ENCODE data around the gene FDPS. TPM values are rescaled to one million over a fixed set of nuclear protein-coding genes. Genes with fewer than 3 reads are reported as not detected.

The FDPS gene
- total RNA-seq, 1 experiment from 2014 or later: 269 TPM

GRCh38 chr1:155308493-155309422 is at the start of gene FDPS (continued):
- TF ChIP-seq CTCF (IDR thresholded peaks at IDR 0.05 in 2 of 3, conservative IDR thresholded peaks at IDR 0.05 in 1 of 3; ENCODE audit: borderline replicate concordance in 1 of 3, insufficient read depth in 1 of 3, low read depth in 2 of 3, low read length in 2 of 3) (no peak), ATF3 (IDR thresholded peaks at IDR 0.05) (no peak), CBX3 (IDR thresholded peaks at IDR 0.05; ENCODE audit: low read depth) (peak; percentile 35; the same call in 1 of the 2 replicates), FOSL1 (IDR thresholded peaks at IDR 0.05; ENCODE audit: low read depth) (no peak)

- TF ChIP-seq CEBPB (IDR thresholded peaks at IDR 0.05; ENCODE audit: low read depth) (no peak), ZNF274 (IDR thresholded peaks at IDR 0.05; ENCODE audit: low read depth, low read length) (no peak), EZH2phosphoT487 (IDR thresholded peaks at IDR 0.05; ENCODE audit: borderline replicate concordance) (no peak), CBX3 (IDR thresholded peaks at IDR 0.05; ENCODE audit: low read depth) (no peak), SRF (IDR thresholded peaks at IDR 0.05; ENCODE audit: low read depth) (no peak), RAD21 (IDR thresholded peaks at IDR 0.05; ENCODE audit: low read depth) (no peak), SP1 (IDR thresholded peaks at IDR 0.05; ENCODE audit: low read depth) (no peak), EZH2 (IDR thresholded peaks at IDR 0.05) (no peak), ATF3 (IDR thresholded peaks at IDR 0.05) (no peak), ELF1 (IDR thresholded peaks at IDR 0.05; ENCODE audit: borderline replicate concordance, low read depth) (no peak), ZFX (IDR thresholded peaks at IDR 0.05) (no peak), ZBTB33 (IDR thresholded peaks at IDR 0.05; ENCODE audit: extremely low read depth, insufficient replicate concordance, low read length) (no peak), POLR2AphosphoS5 (IDR thresholded peaks at IDR 0.05; ENCODE audit: low read depth, low read length) (no peak), EGR1 (IDR thresholded peaks at IDR 0.05; ENCODE audit: low read depth) (no peak), CTCF (IDR thresholded peaks at IDR 0.05 in 2 of 3, conservative IDR thresholded peaks at IDR 0.05 in 1 of 3; ENCODE audit: borderline replicate concordance in 1 of 3, insufficient read depth in 1 of 3, low read depth in 2 of 3, low read length in 2 of 3) (no peak)
- H3K9me2 ChIP-seq (ENCODE audit: insufficient read depth): no peaks in the 10 kb centered on the region
- H3K27ac ChIP-seq (ENCODE audit: low read depth, low read length): no peak overlapping the region
- no peaks in the 10 kb centered on the region for H3K27me3 ChIP-seq (ENCODE audit: insufficient read depth, low read length)
- DNase-seq (ENCODE audit: low read depth, low spot score) (no peak), ATAC-seq (no peak)
- H3K4me1 ChIP-seq (ENCODE audit: control insufficient read depth in 1 of 2, insufficient read depth in 2 of 2, low read length in 2 of 2): peaks cover 10 to 24% of the 10 kb centered on the region in 2 experiments; a peak in 3 of 4 replicates
- H3K4me2 ChIP-seq (ENCODE audit: low read length): no peak overlapping the region
- H3K9me3 ChIP-seq (ENCODE audit: control insufficient read depth in 1 of 2, insufficient read depth in 1 of 2, low read depth in 1 of 2, low read length in 2 of 2): no peaks in the 10 kb centered on the region
- H3K79me2 ChIP-seq (ENCODE audit: insufficient read depth, low read length): peaks cover 17% of the 10 kb centered on the region
- H3K36me3 ChIP-seq (ENCODE audit: control insufficient read depth in 1 of 2, insufficient read depth in 2 of 2, low read length in 2 of 2): peaks cover 23 to 34% of the 10 kb centered on the region in 2 experiments; a peak in 3 of 4 replicates
- ChIA-PET POLR2A (no interaction called here), CTCF (interaction anchor here (0.7 to 2.6 kb wide), 3 partner anchors 9 to 63 kb away, joined by 3 to 18 read pairs (median 3); no protein-coding TSS in a partner anchor), RAD21 (ENCODE audit: low non-redundant PET in 1 of 2, low total read pairs in 2 of 2, uncharacterized antibody in 2 of 2, unreplicated experiment in 2 of 2) (no interaction called here)
- H3K4me3 ChIP-seq (replicated peaks in 1 of 2; ENCODE audit: low read depth in 1 of 2, low read length in 2 of 2): no peak overlapping the region
- no peak overlapping the region for H2AFZ ChIP-seq (ENCODE audit: low read depth, low read length, poor library complexity, severe bottlenecking)
- no TSS peak for BruUV-seq (replicated peaks)
- H3K9ac ChIP-seq (ENCODE audit: low read length): no peak overlapping the region
- intact Hi-C loops (cut with micrococcal nuclease): no loop called here
- no peaks in the 10 kb centered on the region for H4K20me1 ChIP-seq (ENCODE audit: insufficient read depth)
Observed at GRCh38 chr1:155260276-155260675, 48.4 kb upstream of the FDPS start.
